Stimulated activated naive B cell treated with anti-CD40 and anti-IgM and Interleukin-4, amounts not matched to agents 10 μg/mL and 1 μg/mL and 100 μg/mL, for 72 hours (primary cell): ENCODE results near the gene KLK15.
A peak's percentile ranks its signal among the peaks of the same experiment; 100 is the strongest.
"Not testable (repeated sequence)": the region's sequence is repeated elsewhere in the genome, so short reads cannot be mapped to it uniquely, and the experiment has no call there.

Experiments used
- ATAC-seq, 2 donors: fragments of 150-1000 bp; cut with Tn5 transposase; replicated peaks; 2 replicates each; pipeline ENCODE4 v1.10.0; 2021; ENCODE audit warnings: moderate library complexity in 1 of 2
- DNase-seq: peaks from one replicate; pipeline ENCODE4 v3.0.0; 2021
- H3K27ac Mint-ChIP-seq: one replicate; pipeline ENCODE4 v1.8.0; 2022; ENCODE audit warnings: mild to moderate bottlenecking, mixed read lengths
- H3K27me3 Mint-ChIP-seq, 2 donors: one replicate each; pipeline ENCODE4 v1.8.0; 2022; ENCODE audit warnings: mixed read lengths in 2 of 2
- H3K36me3 Mint-ChIP-seq, 2 donors: one replicate each; pipeline ENCODE4 v1.8.0; 2022; ENCODE audit warnings: mixed read lengths in 2 of 2, mild to moderate bottlenecking in 1 of 2
- H3K4me1 Mint-ChIP-seq, 2 donors: one replicate each; pipeline ENCODE4 v1.8.0; 2022; ENCODE audit warnings: mixed read lengths in 2 of 2, mild to moderate bottlenecking in 1 of 2
- H3K4me3 Mint-ChIP-seq, 2 donors: one replicate each; pipeline ENCODE4 v1.8.0; 2022; ENCODE audit warnings: mild to moderate bottlenecking in 2 of 2, mixed read lengths in 2 of 2, moderate library complexity in 1 of 2
- H3K9me3 Mint-ChIP-seq, 2 donors: one replicate each; pipeline ENCODE4 v1.8.0; 2022; ENCODE audit warnings: mixed read lengths in 2 of 2, mild to moderate bottlenecking in 1 of 2

KLK15 gene

GRCh38 chr19:50792272-50793250 lies 40.8 kb downstream of the KLK15 start:
- DNase-seq: no peak
- H3K4me1 Mint-ChIP-seq: peaks cover 8 to 14% of the 10 kb centered on the region in 2 donors
- no peaks in the 10 kb centered on the region for H3K9me3 Mint-ChIP-seq
- peak in 1 of 2 donors; percentile 4 for ATAC-seq
- no peak overlapping the region for H3K27ac Mint-ChIP-seq
- H3K36me3 Mint-ChIP-seq: peaks cover 11 to 12% of the 10 kb centered on the region in 2 donors
- no peaks in the 10 kb centered on the region for H3K27me3 Mint-ChIP-seq
- no peak overlapping the region for H3K4me3 Mint-ChIP-seq

GRCh38 chr19:50791594-50792271 lies 41.6 kb downstream of the KLK15 start:
- no peak overlapping the region for H3K27ac Mint-ChIP-seq
- H3K4me1 Mint-ChIP-seq: peaks cover 8 to 12% of the 10 kb centered on the region in 2 donors
- DNase-seq (no peak), ATAC-seq (no peak)
- no peaks in the 10 kb centered on the region for H3K9me3 Mint-ChIP-seq
- no peaks in the 10 kb centered on the region for H3K27me3 Mint-ChIP-seq
- H3K4me3 Mint-ChIP-seq: no peak overlapping the region
- peaks cover 3 to 4% of the 10 kb centered on the region in 2 donors for H3K36me3 Mint-ChIP-seq

GRCh38 chr19:50790922-50791467 lies 42.4 kb downstream of the KLK15 start:
- Mint-ChIP-seq H3K36me3 (peaks cover 3 to 4% of the 10 kb centered on the region in 2 donors), H3K4me3 (no peak overlapping the region), H3K4me1 (peaks cover 8 to 11% of the 10 kb centered on the region in 2 donors), H3K27me3 (peaks cover 0 to 4% of the 10 kb centered on the region in 2 donors), H3K9me3 (no peaks in the 10 kb centered on the region), H3K27ac (no peak overlapping the region)
- DNase-seq: no peak
- ATAC-seq: no peak

- H3K27ac Mint-ChIP-seq: peak within 1 kb of the TSS; percentile 75
- ATAC-seq (no peak), DNase-seq (no peak)
- no peak within 1 kb of the TSS for H3K4me3 Mint-ChIP-seq
- H3K36me3 Mint-ChIP-seq: peaks cover 0 to 3% of the 10 kb centered on the region in 2 donors
- peaks cover 7 to 11% of the 10 kb centered on the region in 2 donors for H3K4me1 Mint-ChIP-seq
- H3K9me3 Mint-ChIP-seq: no peaks in the 10 kb centered on the region
- H3K27me3 Mint-ChIP-seq: peaks cover 0 to 9% of the 10 kb centered on the region in 2 donors
Observed at GRCh38 chr19:50790396-50790795, 43.0 kb downstream of the KLK15 start, which contains the start of gene ACP4. Gene ACP4, plus strand, starts transcription at chr19:50790415. Its CDS starts 0 bp downstream, at chr19:50790415.

- DNase-seq: no peak
- no peak overlapping the region for H3K4me3 Mint-ChIP-seq
- peaks cover 3 to 6% of the 10 kb centered on the region in 2 donors for H3K4me1 Mint-ChIP-seq
- H3K9me3 Mint-ChIP-seq: no peaks in the 10 kb centered on the region
- no peak overlapping the region for H3K27ac Mint-ChIP-seq
- ATAC-seq: no peak
- peaks cover 28 to 41% of the 10 kb centered on the region in 2 donors for H3K27me3 Mint-ChIP-seq
- no peaks in the 10 kb centered on the region for H3K36me3 Mint-ChIP-seq
Observed at GRCh38 chr19:50785329-50785728, 48.0 kb downstream of the KLK15 start.

GRCh38 chr19:50784710-50785109 lies 48.7 kb downstream of the KLK15 start:
- no peaks in the 10 kb centered on the region for H3K9me3 Mint-ChIP-seq
- H3K36me3 Mint-ChIP-seq: no peaks in the 10 kb centered on the region
- no peak overlapping the region for H3K4me3 Mint-ChIP-seq
- ATAC-seq: no peak
- peaks cover 34 to 47% of the 10 kb centered on the region in 2 donors for H3K27me3 Mint-ChIP-seq
- no peak overlapping the region for H3K27ac Mint-ChIP-seq
- H3K4me1 Mint-ChIP-seq: peaks cover 3 to 6% of the 10 kb centered on the region in 2 donors
- no peak for DNase-seq

- not testable (repeated sequence) for ATAC-seq
Observed at GRCh38 chr19:50783848-50784152, 49.6 kb downstream of the KLK15 start.

GRCh38 chr19:50780753-50781435 lies 52.5 kb downstream of the KLK15 start:
- H3K4me3 Mint-ChIP-seq: no peak overlapping the region
- H3K27ac Mint-ChIP-seq: no peak overlapping the region
- H3K27me3 Mint-ChIP-seq: peaks cover 62 to 71% of the 10 kb centered on the region in 2 donors
- H3K36me3 Mint-ChIP-seq: no peaks in the 10 kb centered on the region
- no peak for DNase-seq
- no peak for ATAC-seq
- H3K4me1 Mint-ChIP-seq: peaks cover 3 to 14% of the 10 kb centered on the region in 2 donors
- no peaks in the 10 kb centered on the region for H3K9me3 Mint-ChIP-seq

More at GRCh38 chr19:50783848-50784152, 49.6 kb downstream of the KLK15 start:
- not testable (repeated sequence) for H3K4me1 Mint-ChIP-seq, H3K27ac Mint-ChIP-seq, H3K9me3 Mint-ChIP-seq, DNase-seq, H3K36me3 Mint-ChIP-seq, H3K4me3 Mint-ChIP-seq
- H3K27me3 Mint-ChIP-seq: peaks cover 44 to 56% of the 10 kb centered on the region in 2 donors

- Mint-ChIP-seq H3K4me1 (peaks cover 3 to 14% of the 10 kb centered on the region in 2 donors), H3K4me3 (no peak overlapping the region), H3K27ac (no peak overlapping the region), H3K36me3 (no peaks in the 10 kb centered on the region), H3K27me3 (peaks cover 58 to 73% of the 10 kb centered on the region in 2 donors), H3K9me3 (no peaks in the 10 kb centered on the region)
- no peak for ATAC-seq
- DNase-seq: no peak
Observed at GRCh38 chr19:50779504-50780457, 53.6 kb downstream of the KLK15 start.

GRCh38 chr19:50778906-50779430 lies 54.4 kb downstream of the KLK15 start:
- Mint-ChIP-seq H3K4me1 (peaks cover 3 to 14% of the 10 kb centered on the region in 2 donors), H3K36me3 (no peaks in the 10 kb centered on the region), H3K27ac (no peak overlapping the region), H3K4me3 (no peak overlapping the region), H3K9me3 (no peaks in the 10 kb centered on the region), H3K27me3 (peaks cover 58 to 82% of the 10 kb centered on the region in 2 donors)
- ATAC-seq (no peak), DNase-seq (no peak)

GRCh38 chr19:50777830-50778303 lies 55.5 kb downstream of the KLK15 start:
- ATAC-seq (no peak), DNase-seq (no peak)
- H3K4me1 Mint-ChIP-seq: peaks cover 3 to 8% of the 10 kb centered on the region in 2 donors
- H3K4me3 Mint-ChIP-seq: no peak overlapping the region
- H3K36me3 Mint-ChIP-seq: no peaks in the 10 kb centered on the region
- H3K27me3 Mint-ChIP-seq: peaks cover 60 to 83% of the 10 kb centered on the region in 2 donors
- no peaks in the 10 kb centered on the region for H3K9me3 Mint-ChIP-seq
- H3K27ac Mint-ChIP-seq: peak overlapping the region; percentile 37

- Mint-ChIP-seq H3K9me3 (no peaks in the 10 kb centered on the region), H3K4me1 (peaks cover 0 to 8% of the 10 kb centered on the region in 2 donors)
Observed at GRCh38 chr19:50777261-50777660, 56.1 kb downstream of the KLK15 start.

GRCh38 chr19:50776131-50776530 lies 57.2 kb downstream of the KLK15 start:
- Mint-ChIP-seq H3K27me3 (peaks cover 45 to 66% of the 10 kb centered on the region in 2 donors), H3K9me3 (no peaks in the 10 kb centered on the region), H3K4me3 (no peak overlapping the region)

More at GRCh38 chr19:50777261-50777660, 56.1 kb downstream of the KLK15 start:
- no peak overlapping the region for H3K4me3 Mint-ChIP-seq
- DNase-seq: no peak
- no peak for ATAC-seq
- peaks cover 54 to 77% of the 10 kb centered on the region in 2 donors for H3K27me3 Mint-ChIP-seq
- no peaks in the 10 kb centered on the region for H3K36me3 Mint-ChIP-seq
- no peak overlapping the region for H3K27ac Mint-ChIP-seq

More at GRCh38 chr19:50776131-50776530, 57.2 kb downstream of the KLK15 start:
- peaks cover 0 to 8% of the 10 kb centered on the region in 2 donors for H3K4me1 Mint-ChIP-seq
- ATAC-seq (no peak), DNase-seq (no peak)
- H3K27ac Mint-ChIP-seq: no peak overlapping the region
- H3K36me3 Mint-ChIP-seq: no peaks in the 10 kb centered on the region
